ENCODE results near the gene WNT11. TPM values are rescaled to one million over a fixed set of nuclear protein-coding genes. Genes with fewer than 3 reads are reported as not detected.
A peak's percentile ranks its signal among the peaks of the same experiment; 100 is the strongest.

WNT11 gene
- total RNA-seq, result 5.7 TPM

DNA sequence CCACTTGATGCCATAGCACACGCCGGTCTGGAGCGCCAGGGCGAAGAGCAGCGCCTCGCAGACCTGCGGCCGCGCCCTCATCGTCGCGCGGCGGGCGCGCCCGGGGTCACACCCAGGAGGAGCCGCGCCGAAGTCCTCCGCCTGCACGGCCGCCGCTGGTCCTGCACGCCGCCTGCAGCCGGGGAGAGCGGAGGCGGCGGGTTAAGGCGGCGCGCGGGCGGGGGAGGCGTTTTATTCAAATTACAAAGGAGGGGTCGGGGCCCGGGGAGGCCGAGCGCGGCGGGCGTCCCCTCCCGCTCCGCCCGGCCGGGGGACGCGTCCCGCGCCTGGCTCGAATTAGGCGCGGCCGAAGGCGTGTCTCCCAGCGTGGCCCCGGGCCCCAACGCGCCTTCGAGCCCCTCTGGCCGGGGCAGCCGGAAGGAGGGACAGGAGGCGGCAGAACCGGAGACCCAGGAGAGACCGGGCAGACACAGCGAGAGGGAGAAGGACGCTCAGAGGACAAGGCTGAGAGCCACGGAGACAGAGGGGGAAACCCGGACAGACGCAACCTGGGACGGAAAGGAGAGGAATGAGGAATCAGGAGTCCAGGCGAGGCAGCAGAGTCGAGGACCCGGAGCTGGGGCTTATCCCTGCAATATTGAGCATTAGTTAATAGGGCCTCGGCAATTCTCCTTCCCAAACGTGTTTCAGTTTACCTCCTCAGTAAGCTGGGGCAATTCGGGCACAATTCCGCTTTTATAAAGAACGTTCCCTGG lies at the start of gene WNT11:
TSS of gene WNT11 (minus strand) at position 176 of the 755 bp plus-strand sequence. CDS start at position 81, 95 bp downstream.
- FAIRE-seq (no peak), DNase-seq (ENCODE audit: low spot score in 2 of 2) (peak; percentile 48 to 68)

DNA sequence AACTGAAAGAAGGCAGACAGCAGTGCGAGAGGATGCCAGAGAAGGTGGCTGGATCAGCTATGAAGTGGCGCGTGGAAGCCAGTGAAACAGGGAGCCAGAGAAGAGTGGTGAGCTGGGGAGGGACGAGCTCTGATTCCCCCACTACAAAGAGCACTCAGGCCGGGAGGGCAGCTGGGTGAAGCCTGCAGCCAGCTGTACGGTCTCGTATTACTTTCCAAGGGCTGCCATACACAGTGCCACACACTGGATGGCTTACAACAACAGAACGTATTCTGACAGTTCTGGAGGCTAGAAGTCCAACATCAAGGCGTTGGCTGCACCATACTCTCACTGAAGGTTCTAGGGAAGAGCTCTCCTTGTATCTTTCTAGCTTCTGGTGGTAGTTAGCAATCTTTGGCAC lies 47.1 kb upstream of the WNT11 start:
- DNase-seq (ENCODE audit: low spot score in 2 of 2), result no peak
- FAIRE-seq, result no peak

DNA sequence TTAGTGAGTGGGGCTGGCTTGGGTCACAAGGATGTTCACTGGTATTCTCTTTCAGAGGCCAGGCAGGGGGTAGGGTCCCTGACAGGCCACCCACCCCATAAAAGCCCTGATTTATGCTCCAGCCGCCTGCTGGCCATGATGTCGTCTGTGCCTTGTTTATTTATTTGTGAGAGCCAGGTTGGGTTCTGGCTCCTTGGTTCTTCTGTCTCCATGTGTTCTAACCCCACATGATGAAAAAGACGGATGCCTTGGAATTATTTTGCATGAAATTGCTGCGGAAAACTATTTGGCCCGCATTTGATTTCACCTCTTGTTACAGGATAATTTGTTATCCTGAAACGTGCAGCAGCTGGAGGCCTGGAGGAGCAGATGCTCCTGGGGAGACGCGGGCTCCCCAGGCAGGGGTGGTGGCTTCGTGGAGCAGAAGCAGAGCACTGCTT lies 46.3 kb upstream of the WNT11 start:
- no peak for FAIRE-seq
- no peak for DNase-seq (ENCODE audit: low spot score in 2 of 2)

DNA sequence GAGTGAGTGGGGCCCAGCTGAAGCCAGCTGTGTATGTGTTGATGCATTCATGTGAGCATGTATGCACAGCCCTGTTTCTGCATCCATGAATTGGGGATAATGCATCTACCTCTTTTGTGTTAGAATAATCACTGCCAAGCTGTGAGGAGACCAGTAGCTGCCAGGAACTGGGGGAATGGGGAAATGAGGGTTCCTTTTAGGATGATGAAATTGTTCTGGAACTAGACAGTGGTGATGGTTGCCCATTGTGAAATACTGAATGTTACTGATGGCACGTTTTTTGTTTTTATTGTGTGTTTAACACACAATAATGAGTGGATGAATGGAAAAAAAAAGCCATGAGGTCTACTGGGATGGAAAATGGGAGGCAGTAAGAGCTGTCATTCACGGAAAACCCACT lies 45.3 kb upstream of the WNT11 start:
- no peak for DNase-seq (ENCODE audit: low spot score in 2 of 2)
- no peak for FAIRE-seq

DNA sequence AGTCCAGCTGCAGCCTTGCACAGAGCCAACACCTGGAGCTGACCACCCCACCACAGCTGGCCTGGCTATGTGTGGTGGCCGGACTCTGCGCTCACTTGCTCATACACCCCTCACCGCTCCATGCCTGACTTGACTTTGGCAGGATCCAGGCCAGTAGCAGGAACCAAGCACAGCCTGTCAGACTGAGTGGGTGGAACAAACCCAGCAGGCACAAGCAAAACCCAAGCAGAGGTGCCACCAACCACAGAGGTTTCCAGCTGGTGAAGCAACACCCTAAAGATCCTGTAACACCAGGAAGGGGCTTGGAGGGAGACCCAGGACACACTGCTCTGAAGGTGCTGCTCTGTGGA lies 44.9 kb upstream of the WNT11 start:
- FAIRE-seq (no peak), DNase-seq (ENCODE audit: low spot score in 2 of 2) (no peak)

DNA sequence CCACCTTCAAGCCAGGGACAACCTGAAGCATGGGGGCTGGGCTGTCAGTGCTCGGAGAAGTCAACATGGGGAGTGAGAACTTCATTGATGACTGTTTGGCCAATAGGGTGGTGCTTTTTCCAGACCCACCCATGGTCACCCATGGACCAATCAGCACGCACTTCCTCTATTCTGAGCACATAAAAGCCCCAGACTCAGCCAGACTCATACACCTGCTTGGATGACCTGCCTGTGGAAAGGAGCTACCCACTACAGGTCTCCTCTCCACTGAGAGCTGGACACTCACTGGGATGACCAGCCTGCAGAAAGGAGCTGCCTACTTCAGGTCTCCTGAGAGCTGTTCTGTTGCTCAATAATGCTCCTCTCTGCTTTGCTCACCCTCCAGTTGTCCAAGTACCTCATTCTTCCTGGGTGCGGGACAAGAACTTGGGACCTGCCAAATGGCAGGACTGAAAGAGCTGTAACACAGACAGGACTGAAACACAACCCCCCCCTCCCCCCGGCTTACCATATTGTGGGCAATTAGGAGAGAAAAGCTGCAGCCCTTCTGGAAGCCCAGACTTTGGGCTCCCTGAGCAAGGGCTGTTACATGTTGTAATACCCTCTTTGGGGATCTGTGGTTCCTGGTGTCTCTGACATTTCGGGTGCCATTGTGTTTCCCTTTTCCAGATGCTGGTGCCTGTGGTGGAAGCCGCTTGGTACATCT lies 44.4 kb upstream of the WNT11 start:
- FAIRE-seq, result no peak
- DNase-seq (ENCODE audit: low spot score in 2 of 2), result no peak

DNA sequence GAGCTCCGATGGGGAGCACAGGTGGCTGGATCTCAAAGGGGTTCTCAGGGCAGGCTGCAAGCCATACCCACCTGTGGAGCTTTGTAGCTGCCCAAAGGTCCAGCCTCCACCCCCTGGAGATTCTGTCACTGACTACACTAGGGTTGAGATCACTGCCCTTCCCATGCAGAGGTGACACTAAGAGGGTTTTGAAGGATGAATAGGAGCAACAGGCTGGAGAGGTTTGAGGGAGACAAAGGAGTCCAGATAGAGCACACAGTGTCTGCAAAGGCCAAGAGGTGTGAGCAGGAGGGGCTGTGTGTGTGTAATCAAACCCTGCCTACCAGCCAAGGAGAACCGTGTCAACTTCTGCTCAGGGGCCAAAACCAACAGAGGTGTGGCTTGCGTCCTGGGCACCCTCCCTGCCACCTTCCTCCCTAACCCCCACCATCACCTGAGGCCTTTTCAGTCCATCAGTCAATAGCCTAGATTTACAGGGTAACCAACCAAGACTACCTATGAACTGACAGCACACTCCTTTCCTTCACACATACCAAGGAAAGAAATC lies 43.0 kb upstream of the WNT11 start:
- DNase-seq (ENCODE audit: low spot score in 2 of 2) (no peak), FAIRE-seq (no peak)

DNA sequence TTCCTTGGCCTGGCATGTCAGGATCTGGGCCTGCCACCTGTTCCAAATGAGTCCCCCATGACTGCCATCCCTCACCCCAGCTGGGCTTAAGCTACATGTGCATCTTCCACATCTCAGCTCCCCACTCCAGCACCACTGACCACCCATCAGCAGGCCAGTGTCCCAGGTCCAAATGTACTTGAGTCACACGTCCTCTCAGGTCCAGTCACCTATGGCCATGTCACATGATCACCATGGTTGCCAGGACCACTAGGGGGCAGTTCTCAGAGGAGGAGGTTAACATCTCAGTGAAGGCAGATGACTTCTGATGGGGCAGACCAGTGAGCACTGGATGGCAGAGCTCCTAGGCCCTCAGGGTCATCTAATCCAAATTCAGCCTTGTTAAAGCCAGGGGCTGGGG lies 41.9 kb upstream of the WNT11 start:
- DNase-seq (ENCODE audit: low spot score in 2 of 2) (no peak), FAIRE-seq (no peak)

DNA sequence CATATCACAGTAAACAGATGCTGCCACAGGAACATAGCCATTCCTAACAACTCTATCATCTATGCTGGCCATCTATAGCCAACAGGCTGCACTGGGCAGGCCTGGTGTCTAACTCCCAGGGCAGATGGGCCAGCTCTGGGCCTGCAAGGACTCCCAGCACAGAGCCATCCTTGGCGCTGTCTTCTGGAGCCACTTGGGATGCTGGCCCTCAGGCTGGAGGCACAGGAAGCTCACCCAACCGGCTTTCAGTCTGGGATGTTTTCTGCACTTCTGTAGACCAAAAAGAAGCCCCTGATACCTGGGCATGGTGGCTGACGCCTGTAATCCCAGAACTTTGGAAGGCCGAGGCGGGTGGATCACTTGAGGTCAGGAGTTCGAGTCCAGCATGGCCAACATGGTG lies 40.8 kb upstream of the WNT11 start:
- no peak for FAIRE-seq
- no peak for DNase-seq (ENCODE audit: low spot score in 2 of 2)

DNA sequence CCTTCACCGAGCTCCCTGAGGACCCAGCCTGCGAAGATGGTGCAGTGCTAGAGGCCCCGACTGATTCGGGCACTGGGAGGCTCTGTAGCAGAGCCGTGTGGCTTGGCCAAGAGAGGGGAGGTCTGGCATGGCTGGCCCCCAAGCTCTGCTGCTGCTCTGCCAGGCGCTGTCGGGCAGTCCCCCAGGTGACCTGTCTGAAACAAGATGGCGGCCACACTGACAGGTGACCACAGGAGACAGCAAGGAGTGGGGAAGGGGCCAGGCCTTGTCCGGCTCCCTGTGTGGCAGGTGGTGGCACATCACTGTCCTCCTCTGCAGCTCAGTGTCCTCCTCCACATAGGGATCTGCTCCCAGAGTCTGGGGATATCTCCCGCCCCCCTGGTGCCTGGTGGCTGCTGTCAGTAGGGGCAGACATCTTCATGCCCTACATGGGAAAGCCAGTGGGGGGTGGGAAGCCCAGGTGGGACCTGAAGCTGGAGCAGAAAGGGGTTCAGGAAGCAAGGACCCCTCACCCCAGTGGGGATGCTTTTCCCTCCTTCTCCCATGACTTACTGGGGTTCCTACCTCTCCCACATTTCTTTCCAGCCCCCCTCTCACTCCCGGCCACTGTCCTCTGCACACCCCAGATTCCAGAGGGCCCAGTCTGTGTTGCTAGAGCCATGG lies 40.1 kb upstream of the WNT11 start:
- DNase-seq (ENCODE audit: low spot score in 2 of 2) (no peak), FAIRE-seq (no peak)

DNA sequence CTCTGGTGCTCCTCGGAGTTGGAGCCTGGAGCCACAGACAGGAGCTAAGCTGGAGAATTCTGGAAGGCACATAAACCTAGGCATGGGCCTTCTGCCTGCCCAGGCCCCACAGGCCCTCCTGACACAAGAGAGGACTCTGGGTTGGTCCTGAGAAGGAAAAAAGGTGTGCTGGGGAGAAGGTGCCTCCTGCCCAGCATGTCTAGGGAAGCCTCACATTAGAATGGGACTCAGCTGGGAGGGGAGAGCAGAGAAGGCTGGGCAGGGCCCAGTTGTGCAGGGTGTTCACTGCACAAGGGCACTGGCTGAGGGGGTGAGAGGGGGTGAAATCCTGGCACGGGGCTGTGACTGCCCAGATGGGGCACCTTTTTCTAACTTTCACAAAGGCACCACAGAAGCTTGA lies 39.4 kb upstream of the WNT11 start:
- no peak for FAIRE-seq

DNA sequence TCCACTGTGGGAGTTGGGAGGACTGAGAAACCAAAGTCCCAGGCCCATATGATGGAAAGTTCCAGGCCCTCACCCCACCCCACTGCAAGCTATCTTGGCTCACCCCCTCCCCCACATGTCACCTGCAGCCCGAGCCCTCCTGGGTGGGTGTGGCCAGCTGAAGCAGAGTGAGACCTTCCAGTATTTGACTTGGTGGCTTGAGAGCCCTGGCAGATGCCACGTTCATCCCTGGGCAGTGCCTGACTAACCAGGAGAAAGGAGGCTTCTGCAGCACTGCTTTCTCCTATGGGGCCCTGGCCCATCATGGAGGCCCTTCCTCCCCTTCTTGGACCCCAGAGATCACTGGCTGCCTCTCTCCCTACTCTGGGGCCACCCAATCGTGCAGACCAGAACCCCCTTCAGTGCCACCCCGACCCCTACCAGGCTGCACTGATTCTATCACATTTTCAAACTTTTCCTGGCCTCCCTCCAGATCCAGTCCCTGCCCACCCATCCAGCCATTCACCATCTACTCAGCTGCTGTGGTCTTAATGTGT lies 38.1 kb upstream of the WNT11 start:
- FAIRE-seq (no peak), DNase-seq (ENCODE audit: low spot score in 2 of 2) (no peak)

More for the DNA sequence above, 39.4 kb upstream of the WNT11 start:
- DNase-seq (ENCODE audit: low spot score in 2 of 2), result no peak

DNA sequence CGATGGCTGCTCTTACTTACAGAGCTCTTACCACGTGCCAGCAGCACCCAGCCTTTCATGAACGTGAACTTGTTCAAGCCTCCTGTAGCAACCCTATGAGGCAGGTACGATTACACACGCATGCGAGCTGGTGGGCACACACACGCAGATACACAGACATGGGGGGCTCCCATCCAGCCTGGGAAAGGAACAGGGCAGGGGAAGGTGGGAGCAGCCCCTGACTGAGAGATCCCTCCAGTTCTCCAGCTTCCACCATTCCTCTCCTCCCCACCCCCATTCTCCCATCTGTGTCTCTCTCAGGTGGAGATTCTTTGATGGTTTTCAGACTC lies 37.6 kb upstream of the WNT11 start:
- DNase-seq (ENCODE audit: low spot score in 2 of 2) (no peak), FAIRE-seq (no peak)

DNA sequence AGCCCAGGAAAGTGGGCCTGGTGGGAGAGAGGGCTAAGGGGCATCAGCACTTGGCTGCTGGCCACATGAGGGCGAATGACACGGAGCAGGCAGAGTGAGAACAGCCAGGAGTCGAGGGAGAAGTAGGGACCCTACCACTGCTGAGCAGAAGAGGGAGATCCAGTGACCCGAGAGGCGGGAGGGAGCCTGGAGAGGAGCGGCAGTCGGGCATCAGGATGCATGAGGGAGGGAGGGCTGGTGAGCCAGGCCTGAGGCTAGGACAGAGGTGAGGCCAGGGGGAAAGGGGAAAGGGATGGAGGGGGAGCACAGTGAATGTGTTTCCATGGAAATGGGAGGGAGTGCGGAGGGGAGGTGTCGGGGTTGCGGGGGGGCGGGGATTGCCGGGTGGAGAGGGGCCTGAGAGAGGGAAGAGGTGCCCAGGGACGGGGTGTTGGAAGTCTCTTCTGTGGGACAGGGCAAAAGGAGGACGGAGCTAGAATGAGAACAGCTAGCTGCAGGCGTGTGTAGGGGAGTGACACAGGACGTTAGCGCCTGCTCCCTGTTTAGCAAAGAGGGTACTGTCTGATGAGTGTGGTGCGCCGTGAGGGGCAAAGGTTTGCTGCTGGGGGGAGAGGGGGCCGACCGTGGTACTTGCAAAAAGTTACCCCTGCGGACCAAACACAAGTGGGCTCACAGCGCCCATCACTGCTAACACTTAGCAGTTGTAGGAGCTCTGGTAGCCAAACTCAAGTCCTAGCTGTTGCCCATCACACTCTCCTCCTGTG lies 37.1 kb upstream of the WNT11 start:
- DNase-seq (ENCODE audit: low spot score in 2 of 2) (no peak), FAIRE-seq (no peak)

DNA sequence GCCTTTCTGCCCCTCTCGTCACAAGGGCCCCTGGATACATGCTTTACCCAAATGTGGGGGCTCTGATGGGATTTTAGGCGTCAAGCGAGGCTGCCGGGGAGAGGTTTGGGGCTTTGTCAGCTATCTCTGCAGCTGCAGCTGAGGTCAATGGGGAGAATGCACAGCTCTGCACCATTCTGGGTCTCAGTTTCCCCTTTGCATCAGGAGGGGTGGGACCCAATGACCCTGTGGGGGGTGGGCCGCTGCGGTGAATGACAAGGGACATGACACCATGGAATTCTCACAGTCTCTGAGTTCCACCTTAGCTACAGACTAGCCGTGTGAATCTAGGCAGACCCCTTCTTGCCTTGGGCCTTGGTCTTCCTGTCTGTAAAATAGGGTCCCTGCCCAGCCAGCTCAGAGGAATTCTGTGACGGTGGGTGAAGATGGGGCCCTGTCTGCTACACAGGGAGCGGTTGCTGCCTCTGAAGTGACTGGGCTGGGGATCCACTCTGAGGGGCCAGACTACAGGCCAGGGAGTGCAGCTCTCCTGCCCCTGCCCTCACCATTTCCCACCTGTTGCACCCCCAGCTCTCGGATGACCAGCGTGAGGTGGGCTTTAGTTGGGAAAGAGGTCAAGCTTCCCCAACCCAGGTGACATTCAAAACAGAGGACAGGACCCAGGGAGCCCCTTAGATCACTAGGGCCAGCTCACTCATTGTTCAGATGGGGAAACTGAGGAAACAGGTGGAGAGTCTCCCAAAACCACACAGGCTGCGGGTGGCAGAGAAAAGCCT lies 35.9 kb upstream of the WNT11 start:
- no peak for DNase-seq (ENCODE audit: low spot score in 2 of 2)
- no peak for FAIRE-seq

DNA sequence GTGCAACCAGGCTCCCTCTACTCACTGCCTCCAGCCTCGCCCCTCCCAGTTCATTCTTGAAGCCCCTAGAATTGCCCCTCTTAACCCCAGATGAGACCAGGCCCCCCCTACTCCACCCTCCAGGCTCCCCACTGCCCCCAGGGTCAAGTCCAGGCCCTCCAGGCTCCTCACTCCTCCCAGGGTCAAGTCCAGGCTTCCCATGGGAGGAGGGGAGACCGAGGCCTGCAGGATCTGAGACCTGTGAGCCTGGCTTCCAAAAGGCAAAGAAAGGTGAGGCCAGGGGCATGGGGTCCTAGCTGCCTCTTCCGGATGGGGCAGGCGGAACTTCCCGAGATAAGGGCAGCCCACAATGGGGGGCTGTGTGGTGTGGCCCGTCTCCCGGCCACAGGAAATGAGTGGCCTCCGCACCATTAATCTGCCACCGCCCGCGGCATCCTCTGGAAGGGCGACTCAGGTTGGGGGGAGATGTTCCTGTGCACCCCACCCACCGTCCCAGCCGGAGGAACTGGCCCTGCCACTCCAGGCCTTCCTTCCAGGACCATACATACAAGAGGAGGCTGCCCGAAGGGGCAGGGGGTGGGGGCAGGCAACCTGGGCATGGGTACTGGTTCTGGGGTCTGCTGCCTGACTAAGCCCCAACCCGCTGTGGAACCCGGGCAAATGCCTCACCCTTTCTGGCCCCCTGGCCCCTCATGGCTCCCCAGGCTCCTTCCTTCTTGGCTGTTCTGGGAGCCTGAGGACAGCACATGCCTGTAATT lies 35.1 kb upstream of the WNT11 start:
- DNase-seq (ENCODE audit: low spot score in 2 of 2), result no peak

DNA sequence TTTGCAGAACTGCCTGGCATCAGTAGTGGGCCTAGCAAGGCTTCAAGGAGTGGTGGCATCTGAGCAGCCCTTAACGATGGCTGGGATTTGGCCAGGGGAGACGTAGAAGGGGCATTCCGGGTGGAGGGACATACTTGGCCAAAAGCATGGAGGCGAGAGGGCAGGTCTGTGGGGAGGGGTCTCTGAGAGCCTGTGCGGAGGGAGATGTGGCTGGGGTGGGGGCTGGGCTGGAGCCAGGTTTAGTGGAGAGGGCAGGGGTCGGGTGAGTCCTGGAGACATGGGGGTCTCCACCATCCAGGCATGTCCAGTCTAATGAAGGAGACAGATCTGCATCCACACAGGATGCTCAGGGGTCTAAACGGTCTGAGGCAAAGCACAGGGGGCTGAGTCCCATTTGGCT lies 34.4 kb upstream of the WNT11 start:
- no peak for DNase-seq (ENCODE audit: low spot score in 2 of 2)
- FAIRE-seq, result no peak

More for the DNA sequence above, 35.1 kb upstream of the WNT11 start:
- FAIRE-seq, result no peak

DNA sequence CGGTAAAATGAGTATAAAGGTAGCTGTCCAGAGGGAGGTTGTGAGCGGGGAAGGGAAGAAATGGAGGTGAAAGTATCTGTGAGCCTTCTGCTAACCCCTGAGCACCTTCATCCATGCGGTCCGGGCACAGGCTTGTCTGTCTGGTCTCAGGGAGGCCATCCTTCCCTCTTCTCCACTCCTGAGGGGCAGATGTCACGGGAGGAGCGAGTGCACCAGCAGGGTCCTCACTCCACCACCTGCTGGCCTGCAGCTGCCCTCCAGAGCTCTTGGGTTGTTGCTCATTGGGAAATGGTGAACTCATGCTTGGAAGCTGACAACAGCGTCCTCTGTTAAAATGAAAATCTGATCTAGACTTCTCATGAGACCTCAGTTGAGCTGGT lies 33.8 kb upstream of the WNT11 start:
- FAIRE-seq (no peak), DNase-seq (ENCODE audit: low spot score in 2 of 2) (no peak)

Data from frontal cortex (tissue), 4 donors.